LNCaP clone FGC (cell line): ENCODE results near the gene PEX16.

ENCODE experiments used
- DNase-seq: peaks from one replicate; pipeline ENCODE4 v3.0.0-alpha.2; 2011; ENCODE audit warnings: low read depth
- H3K4me3 ChIP-seq: 2 replicates; pipeline ENCODE4 v1.5.1; 2011; ENCODE audit warnings: mild to moderate bottlenecking, low read depth, low read length, control low read depth
- CTCF ChIP-seq: IDR thresholded peaks from 2 replicates; pipeline ENCODE4 v1.5.1; 2012; ENCODE audit warnings: mild to moderate bottlenecking; ENCODE audit not compliant: control insufficient read depth, insufficient read depth; ENCODE audit errors: extremely low read depth

PEX16 gene

GRCh38 chr11:45936511-45937054, 18.9 kb upstream of the PEX16 start:
- no peak for DNase-seq
- TF ChIP-seq CTCF = no peak
- no peak overlapping the region for H3K4me3 ChIP-seq

- DNase-seq = no peak
- H3K4me3 ChIP-seq = no peak overlapping the region
- TF ChIP-seq CTCF = no peak
Measured at GRCh38 chr11:45935349-45936064, 17.8 kb upstream of the PEX16 start.

GRCh38 chr11:45934580-45935318, 17.1 kb upstream of the PEX16 start:
- no peak for TF ChIP-seq CTCF
- DNase-seq = peak; percentile 44
- no peak overlapping the region for H3K4me3 ChIP-seq

- no peak for DNase-seq
- TF ChIP-seq CTCF = no peak
- H3K4me3 ChIP-seq = no peak overlapping the region
Measured at GRCh38 chr11:45933846-45934579, 16.3 kb upstream of the PEX16 start.

- peak; percentile 90 for DNase-seq
- no peak for TF ChIP-seq CTCF
- peak overlapping the region; percentile 25 for H3K4me3 ChIP-seq
Measured at GRCh38 chr11:45933131-45933831, 15.6 kb upstream of the PEX16 start.

GRCh38 chr11:45932217-45932616, 14.5 kb upstream of the PEX16 start:
- no peak for DNase-seq
- TF ChIP-seq CTCF = no peak
- no peak overlapping the region for H3K4me3 ChIP-seq
